ENCODE measurements around the gene NCAM1.

NCAM1 gene

DNA sequence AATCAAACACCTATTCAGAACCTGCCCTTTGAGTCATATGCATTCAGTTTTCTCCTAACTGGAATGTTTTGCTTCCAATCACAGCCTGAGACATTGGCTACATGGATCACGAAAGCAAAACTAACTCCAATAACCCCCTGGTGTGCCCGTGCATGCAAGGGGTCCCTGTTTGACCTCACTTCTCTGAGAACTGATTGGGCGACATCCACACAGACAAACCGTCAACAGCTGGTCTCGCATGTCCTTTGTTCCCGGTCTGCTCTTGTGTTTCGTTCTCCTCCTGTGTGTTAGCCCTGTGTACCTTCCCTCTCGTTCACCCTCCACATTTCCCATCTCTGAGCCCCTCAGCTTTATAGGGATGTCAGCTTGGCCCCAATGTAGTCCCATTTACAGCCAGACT, 286.0 kb downstream of the NCAM1 start:
- TF ChIP-seq, protein P1, sequence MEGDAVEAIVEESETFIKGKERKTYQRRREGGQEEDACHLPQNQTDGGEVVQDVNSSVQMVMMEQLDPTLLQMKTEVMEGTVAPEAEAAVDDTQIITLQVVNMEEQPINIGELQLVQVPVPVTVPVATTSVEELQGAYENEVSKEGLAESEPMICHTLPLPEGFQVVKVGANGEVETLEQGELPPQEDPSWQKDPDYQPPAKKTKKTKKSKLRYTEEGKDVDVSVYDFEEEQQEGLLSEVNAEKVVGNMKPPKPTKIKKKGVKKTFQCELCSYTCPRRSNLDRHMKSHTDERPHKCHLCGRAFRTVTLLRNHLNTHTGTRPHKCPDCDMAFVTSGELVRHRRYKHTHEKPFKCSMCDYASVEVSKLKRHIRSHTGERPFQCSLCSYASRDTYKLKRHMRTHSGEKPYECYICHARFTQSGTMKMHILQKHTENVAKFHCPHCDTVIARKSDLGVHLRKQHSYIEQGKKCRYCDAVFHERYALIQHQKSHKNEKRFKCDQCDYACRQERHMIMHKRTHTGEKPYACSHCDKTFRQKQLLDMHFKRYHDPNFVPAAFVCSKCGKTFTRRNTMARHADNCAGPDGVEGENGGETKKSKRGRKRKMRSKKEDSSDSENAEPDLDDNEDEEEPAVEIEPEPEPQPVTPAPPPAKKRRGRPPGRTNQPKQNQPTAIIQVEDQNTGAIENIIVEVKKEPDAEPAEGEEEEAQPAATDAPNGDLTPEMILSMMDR (IDR thresholded peaks at IDR 0.05; ENCODE audit: insufficient read depth, low read length, poor library complexity, severe bottlenecking): no peak
- TF ChIP-seq EZH2phosphoT487 (conservative IDR thresholded peaks at IDR 0.05; ENCODE audit: low read length): no peak
- H3K27me3 ChIP-seq (ENCODE audit: low read length): no peaks in the 10 kb centered on the region
- no peaks in the 10 kb centered on the region for H3F3A ChIP-seq (ENCODE audit: insufficient read depth)
- H3K9me2 ChIP-seq (replicated peaks; ENCODE audit: insufficient read depth, low read length): no peaks in the 10 kb centered on the region
- H3K4me2 ChIP-seq (ENCODE audit: low read depth, low read length, poor library complexity, severe bottlenecking): no peak overlapping the region
- no peak overlapping the region for H3K4me3 ChIP-seq (ENCODE audit: insufficient read depth, low read length, poor library complexity, severe bottlenecking)
- H3K27ac ChIP-seq (ENCODE audit: low read depth, low read length): no peak overlapping the region
- H2AFZ ChIP-seq (ENCODE audit: low read depth, low read length, severe bottlenecking): no peak overlapping the region
- H3K79me2 ChIP-seq (ENCODE audit: insufficient read depth, low read length): no peaks in the 10 kb centered on the region
- no peaks in the 10 kb centered on the region for H4K20me1 ChIP-seq (ENCODE audit: low read depth, low read length)
- no peaks in the 10 kb centered on the region for H3K9me3 ChIP-seq (ENCODE audit: insufficient read depth, low read length)
- H3K9ac ChIP-seq (ENCODE audit: low read length): no peak overlapping the region
- H3K36me3 ChIP-seq (ENCODE audit: low read length): no peaks in the 10 kb centered on the region

DNA sequence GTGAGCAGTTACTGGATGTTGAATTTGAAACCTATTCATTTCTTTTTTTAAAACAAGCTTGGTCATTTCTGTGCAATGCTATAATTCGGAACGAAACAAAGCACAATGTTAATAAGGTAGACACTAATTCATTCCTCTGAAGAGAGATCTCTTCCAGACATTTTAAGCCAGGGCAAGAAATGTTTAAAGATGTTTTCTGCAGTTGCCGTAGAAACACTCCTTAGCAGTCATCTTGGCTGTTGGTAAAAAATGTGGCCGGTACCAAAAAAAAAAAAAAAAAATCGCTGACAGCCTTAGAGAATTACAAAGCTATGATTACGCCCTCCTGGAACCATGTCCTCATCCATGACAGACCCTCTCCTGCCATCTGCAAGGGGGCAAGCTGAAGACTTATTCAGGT, 286.7 kb downstream of the NCAM1 start:
- Histone ChIP-seq H3K9ac (ENCODE audit: low read length) (no peak overlapping the region), H3K27me3 (ENCODE audit: low read length) (no peaks in the 10 kb centered on the region), H3K4me3 (ENCODE audit: insufficient read depth, low read length, poor library complexity, severe bottlenecking) (no peak overlapping the region), H3K9me3 (ENCODE audit: insufficient read depth, low read length) (no peaks in the 10 kb centered on the region), H3K4me2 (ENCODE audit: low read depth, low read length, poor library complexity, severe bottlenecking) (no peak overlapping the region), H4K20me1 (ENCODE audit: low read depth, low read length) (no peaks in the 10 kb centered on the region), H3K36me3 (ENCODE audit: low read length) (no peaks in the 10 kb centered on the region), H3K9me2 (replicated peaks; ENCODE audit: insufficient read depth, low read length) (no peaks in the 10 kb centered on the region), H2AFZ (ENCODE audit: low read depth, low read length, severe bottlenecking) (no peak overlapping the region), H3F3A (ENCODE audit: insufficient read depth) (no peaks in the 10 kb centered on the region), H3K27ac (ENCODE audit: low read depth, low read length) (no peak overlapping the region), H3K79me2 (ENCODE audit: insufficient read depth, low read length) (no peaks in the 10 kb centered on the region)
- TF ChIP-seq EZH2phosphoT487 (conservative IDR thresholded peaks at IDR 0.05; ENCODE audit: low read length): no peak
- TF ChIP-seq, protein P1 (IDR thresholded peaks at IDR 0.05; ENCODE audit: insufficient read depth, low read length, poor library complexity, severe bottlenecking): no peak

DNA sequence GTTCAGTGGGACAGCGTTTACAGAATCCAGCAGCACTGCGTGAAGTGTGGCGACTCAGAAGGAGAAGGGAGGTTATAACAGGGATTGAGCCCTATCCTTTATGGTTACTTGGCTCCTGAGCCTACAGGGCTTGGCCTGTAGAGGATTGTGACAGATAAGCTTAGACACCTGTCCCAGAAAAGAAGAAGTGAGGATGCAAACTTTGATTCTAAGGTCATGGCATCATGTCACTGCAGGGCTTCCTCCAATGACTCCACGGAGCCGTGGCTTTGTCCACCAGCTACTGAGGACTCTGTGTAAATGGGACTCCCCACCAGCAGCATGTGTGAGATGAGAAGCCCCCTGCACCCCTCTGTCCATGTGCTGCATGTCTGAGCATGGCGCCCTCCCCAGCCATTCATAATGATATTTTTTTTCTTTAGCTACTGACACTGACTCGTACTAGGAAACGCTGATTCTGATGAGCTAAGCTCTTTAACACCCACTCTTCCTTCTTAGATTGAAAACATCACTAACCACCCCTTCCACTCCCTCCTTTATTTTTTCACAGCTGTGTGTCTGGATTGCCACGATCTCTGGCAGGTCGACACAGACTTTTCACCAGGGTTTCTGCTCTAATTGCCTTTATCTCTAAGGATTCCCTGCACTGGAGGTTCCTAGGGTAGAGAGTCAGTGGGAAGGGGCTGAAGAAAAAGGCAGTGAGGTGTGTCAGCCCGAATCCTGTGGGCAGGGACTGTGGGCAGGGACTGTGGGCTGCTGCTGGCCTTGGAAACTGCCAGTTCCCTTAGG, 287.7 kb downstream of the NCAM1 start:
- TF ChIP-seq, protein P1 (IDR thresholded peaks at IDR 0.05; ENCODE audit: insufficient read depth, low read length, poor library complexity, severe bottlenecking): no peak
- TF ChIP-seq EZH2phosphoT487 (conservative IDR thresholded peaks at IDR 0.05; ENCODE audit: low read length): no peak
- Histone ChIP-seq H3K27me3 (ENCODE audit: low read length) (no peaks in the 10 kb centered on the region), H3K9ac (ENCODE audit: low read length) (no peak overlapping the region), H3K9me3 (ENCODE audit: insufficient read depth, low read length) (no peaks in the 10 kb centered on the region), H3K79me2 (ENCODE audit: insufficient read depth, low read length) (no peaks in the 10 kb centered on the region), H3F3A (ENCODE audit: insufficient read depth) (no peaks in the 10 kb centered on the region), H3K36me3 (ENCODE audit: low read length) (no peaks in the 10 kb centered on the region), H3K4me3 (ENCODE audit: insufficient read depth, low read length, poor library complexity, severe bottlenecking) (no peak overlapping the region), H3K4me2 (ENCODE audit: low read depth, low read length, poor library complexity, severe bottlenecking) (no peak overlapping the region), H2AFZ (ENCODE audit: low read depth, low read length, severe bottlenecking) (no peak overlapping the region), H3K9me2 (replicated peaks; ENCODE audit: insufficient read depth, low read length) (no peaks in the 10 kb centered on the region), H4K20me1 (ENCODE audit: low read depth, low read length) (no peaks in the 10 kb centered on the region), H3K27ac (ENCODE audit: low read depth, low read length) (no peak overlapping the region)

Data from SU-DHL-6 (cell line).